Measurements from ENCODE around the gene KRTAP4-11.
"Not testable (repeated sequence)": the region's sequence is repeated elsewhere in the genome, so short reads cannot be mapped to it uniquely, and the experiment has no call there.

KRTAP4-11 gene

DNA sequence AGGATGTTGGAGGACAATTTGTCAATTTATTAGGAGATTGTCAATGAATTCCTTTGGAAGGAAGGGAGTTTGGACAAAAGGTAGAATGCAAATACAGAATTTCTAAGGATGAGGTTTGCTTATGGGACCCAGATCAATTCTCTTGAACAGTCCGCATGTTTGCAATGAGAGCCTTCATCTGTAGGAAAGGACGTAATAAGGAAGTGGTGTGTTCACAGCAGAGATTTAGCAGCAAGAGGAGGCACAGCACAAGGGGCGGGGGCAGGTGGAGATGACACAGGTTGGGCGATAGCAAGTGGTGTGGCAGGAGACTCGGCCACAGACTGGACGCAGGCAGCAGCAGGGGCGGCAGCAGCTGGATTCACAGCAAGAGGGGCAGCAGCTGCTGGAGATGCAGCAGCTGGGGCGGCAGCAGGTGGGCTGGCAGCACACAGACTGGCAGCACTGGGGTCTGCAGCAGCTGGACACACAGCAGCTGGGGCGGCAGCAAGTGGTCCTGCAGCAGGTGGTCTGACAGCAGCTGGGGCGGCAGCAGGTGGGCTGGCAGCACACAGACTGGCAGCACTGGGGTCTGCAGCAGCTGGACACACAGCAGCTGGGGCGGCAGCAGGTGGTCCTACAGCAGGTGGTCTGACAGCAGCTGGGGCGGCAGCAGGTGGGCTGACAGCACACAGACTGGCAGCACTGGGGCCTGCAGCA, 5.3 kb upstream of the KRTAP4-11 start:
- DNase-seq = not testable (repeated sequence)

DNA sequence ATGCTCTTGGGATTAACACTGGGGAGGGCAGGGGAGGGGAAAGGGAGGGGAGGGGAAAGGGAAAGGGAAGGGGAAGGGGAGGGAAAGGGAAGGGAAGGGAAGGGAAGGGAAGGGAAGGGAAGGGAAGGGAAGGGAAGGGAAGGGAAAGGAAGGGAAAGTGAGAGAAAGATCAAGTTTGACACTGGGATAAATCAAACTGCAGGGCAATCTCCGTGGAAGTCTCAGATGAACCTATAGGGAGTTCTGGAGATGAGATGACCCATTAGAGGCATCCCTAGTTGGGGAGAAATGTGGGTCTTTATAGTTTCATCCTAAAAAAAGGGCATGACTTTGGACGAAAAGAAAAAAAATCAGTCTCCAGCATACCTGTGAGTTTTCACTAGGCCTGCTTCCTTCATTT, 3.6 kb upstream of the KRTAP4-11 start:
- no peak for DNase-seq

DNA sequence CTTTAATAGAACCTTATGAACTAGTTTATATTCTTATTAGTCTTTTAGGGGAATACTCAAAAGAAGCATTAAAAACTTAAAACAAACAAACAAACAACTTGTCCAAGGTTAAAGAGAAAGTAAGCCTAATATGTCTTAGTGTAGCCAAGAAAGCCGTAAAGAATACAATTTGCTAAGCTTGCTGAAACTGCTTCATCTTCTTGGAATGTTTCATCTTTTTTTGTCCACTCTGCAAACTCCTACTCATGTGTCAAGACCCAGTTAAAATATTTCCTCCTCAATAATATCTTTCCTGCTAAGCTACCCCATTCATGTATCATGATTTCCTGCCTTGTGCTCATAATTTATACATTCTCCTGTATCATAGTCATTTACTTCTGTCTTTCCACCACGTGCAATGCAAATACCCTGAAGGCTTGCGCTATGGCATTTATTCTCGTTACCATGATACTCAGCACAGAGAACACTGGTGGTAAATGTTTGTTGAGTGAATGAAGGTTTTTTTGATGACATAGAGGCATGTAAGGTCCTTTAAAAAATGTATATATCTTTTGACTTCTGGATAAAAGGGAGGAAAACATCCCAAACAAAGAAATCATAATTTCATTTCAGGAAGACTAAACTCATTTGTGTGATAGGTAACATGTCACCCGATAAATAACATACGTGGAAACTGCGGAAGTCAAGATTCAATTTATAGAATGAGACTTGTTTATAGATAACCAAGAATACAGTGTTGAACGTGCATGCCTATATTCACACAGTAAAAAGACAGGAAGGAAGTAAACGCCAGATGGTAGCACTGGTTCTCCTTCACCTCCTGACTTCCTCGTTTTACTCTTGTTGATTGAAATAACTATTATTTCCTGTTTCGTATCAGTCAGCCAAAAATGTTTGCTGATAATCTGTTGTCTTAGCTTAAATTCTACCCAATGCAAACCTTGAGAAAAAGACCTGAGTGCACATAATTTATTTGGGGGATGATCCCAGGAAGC, 1.8 kb upstream of the KRTAP4-11 start:
- not testable (repeated sequence) for DNase-seq

DNA sequence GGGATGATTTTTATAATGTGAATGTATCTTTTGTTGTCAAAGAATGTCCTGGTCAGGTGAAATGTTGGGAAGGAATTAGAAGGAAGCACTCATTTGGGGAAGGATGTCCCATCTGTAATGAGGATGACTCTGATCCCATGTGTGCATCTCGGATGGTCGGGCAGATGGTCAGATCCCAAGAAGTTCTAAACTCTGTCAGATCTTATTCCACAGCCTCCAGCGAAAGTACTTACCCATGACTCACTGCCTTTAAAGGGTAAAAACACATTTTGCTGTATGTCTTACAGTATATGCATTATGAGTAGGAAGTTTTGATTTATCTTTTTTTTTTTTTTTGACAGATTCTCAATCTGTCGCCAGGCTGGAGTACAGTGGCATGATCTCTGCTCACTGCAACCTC, 548 bp upstream of the KRTAP4-11 start:
- DNase-seq = no peak

DNA sequence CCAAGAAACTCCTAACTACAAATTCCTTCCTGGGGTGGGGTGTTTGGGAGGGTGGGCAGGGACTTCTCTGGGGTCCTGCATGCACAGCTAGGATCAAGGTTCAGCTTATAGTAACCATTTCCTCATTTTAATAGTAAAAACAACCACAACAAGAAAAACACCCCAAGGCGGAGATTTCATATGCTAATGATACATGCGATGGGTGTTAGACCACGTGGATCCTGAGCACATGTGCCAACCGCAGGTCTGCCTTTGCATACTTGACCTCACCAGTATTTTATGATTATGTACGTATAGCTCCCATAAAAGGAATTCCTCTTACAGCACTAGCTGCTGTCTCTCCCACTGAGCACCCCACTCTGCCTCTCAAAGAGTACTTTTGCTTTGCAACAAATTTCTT, 1.9 kb downstream of the KRTAP4-11 start:
- no peak for DNase-seq

DNA sequence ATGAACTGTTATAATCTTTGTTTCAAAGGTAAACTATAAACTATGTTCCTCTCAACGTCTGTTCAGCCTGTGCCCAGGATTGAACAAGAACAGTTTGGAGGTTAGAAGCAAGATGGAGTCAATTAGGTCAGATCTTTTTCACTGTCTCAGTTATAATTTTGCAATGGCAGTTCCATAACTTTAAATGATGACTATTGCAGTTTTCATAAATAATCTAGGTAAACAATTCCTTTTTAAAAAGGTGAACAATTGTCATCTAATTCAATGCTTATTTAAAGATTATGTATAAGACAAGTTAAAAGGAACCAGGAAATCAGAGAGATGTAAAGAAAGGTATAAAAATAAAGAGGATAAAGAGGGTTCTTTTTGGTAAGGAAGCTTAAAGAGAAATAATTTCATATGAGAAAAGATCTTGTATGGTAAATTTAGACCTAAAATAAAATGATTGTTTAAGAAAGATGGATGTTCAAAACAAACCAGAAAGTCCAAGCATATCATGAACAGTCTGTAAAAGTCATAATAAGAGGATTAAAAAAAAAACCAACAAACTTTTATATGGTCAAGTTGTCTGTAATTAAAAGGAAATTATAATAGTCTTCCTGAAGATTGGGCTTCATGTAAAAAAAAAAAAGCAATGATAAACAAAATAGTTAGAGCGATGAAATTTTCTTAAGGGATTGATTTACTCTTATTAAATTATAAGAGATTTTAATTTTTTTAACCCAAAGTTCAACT, 6.9 kb downstream of the KRTAP4-11 start:
- no peak for DNase-seq

DNA sequence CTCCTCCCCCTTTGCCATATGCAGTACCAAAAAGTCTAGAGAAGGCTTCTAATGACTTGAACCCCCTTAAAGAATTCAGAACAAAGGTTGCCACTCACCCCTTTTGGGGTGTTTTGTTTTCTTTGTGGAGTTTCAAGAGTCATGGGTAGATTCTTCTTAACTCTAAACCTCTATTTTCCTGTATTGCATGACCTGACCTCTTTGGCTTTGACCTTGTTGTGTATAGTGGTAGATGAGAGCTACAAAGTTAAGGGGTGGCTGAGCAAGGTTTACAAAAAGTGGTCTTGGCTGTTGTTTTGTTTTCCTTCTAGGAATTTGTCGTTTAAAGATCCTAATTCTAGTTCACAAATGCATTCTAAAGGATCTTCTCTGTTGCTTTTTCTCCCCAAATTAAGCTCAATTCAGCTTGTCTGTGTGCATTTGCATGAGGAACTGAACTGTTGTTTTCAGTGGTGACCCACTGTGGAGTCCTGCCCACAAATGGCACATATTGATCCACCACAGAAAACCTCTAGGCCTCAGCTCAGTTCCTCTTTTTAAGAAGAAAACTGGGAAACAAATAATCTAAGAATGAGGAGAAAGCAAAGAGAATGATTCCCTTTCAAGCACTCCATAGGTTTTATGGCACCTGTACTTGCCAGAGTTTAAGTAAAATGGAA, 9.3 kb downstream of the KRTAP4-11 start:
- DNase-seq = not testable (repeated sequence)

DNA sequence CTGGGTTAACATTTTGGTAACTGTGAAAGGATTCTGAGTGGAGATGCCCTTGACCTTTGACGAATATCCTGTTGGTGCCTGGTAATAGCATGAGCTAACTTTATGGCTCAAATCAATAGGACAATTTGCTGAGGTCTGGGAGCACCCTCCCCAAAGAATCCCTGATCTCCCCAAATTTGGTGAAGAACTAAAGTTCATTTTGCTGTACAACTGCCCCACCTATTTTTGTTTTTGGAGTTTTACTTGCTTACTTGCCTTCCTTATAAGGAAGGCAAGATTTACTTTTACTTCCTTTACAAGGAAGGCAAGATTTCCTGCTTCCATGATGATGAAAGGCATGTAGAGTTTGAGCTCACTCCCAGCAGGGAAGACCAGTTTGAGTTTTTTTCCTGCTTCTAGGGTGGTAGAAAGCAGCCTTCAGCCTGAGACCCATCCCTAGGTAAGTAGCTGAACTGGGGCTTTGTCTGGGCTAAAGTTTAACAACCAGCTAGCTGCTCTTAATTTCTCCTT, 10.2 kb downstream of the KRTAP4-11 start:
- DNase-seq = no peak

DNA sequence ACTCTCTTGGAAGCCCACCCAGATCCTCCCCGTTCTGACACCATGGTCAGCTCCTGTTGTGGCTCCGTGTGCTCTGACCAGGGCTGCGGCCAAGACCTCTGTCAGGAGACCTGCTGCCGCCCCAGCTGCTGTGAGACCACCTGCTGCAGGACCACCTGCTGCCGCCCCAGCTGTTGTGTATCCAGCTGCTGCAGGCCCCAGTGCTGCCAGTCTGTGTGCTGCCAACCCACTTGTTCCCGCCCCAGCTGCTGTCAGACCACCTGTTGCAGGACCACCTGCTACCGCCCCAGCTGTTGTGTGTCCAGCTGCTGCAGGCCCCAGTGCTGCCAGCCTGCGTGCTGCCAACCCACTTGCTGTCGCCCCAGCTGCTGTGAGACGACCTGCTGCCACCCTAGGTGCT, 12.8 kb downstream of the KRTAP4-11 start, which contains the start of gene KRTAP4-9:
KRTAP4-9 (plus strand) TSS at position 43 of the 400 bp plus-strand sequence; CDS start at position 43, 0 bp downstream.
- DNase-seq = not testable (repeated sequence)

DNA sequence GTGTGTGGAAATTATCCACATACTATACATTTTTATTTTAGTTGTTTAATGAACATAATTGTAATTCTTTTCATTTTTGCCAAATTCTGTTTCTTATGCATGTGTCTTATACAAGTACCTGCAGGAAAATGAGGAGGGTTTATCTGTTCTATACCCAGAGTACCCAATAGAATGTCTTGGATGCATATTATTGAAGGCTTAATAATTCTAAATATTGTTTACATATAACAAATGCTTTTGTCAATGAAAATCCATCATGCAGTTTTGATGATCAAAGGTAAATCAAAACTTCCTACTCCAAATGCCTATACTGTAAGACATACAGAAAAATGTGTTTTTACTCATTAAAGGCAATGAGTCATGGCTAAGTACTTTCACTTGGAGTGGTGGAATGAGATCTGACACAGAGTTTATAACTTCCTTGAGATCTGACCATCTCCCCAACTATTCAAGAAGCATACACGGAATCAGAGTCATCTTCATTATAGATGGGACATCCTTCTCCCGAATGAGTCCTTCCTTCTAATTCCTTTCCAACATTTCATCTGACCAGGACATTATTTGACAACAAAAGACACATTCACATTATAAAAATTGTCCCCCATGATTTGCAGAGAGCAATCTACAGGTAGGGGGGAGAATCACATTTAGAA, 13.7 kb downstream of the KRTAP4-11 start:
- DNase-seq = not testable (repeated sequence)

DNA sequence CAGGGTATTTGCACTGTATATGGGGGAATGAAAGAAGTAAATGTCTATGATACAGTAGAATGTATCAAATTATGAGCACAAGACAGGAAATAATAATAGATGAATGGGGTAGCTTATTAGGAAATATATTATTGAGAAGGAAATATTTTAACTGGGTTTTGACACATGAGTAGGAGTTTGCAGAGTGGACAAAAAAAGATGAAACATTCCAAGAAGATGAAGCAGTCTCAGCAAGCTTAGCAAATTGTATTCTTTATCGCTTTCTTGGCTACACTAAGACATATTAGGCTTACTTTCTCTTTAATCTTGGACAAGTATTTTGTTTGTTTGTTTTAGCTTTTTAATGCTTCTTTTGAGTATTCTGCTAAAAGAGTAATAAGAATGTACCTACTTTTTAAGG, 14.3 kb downstream of the KRTAP4-11 start:
- DNase-seq = no peak

DNA sequence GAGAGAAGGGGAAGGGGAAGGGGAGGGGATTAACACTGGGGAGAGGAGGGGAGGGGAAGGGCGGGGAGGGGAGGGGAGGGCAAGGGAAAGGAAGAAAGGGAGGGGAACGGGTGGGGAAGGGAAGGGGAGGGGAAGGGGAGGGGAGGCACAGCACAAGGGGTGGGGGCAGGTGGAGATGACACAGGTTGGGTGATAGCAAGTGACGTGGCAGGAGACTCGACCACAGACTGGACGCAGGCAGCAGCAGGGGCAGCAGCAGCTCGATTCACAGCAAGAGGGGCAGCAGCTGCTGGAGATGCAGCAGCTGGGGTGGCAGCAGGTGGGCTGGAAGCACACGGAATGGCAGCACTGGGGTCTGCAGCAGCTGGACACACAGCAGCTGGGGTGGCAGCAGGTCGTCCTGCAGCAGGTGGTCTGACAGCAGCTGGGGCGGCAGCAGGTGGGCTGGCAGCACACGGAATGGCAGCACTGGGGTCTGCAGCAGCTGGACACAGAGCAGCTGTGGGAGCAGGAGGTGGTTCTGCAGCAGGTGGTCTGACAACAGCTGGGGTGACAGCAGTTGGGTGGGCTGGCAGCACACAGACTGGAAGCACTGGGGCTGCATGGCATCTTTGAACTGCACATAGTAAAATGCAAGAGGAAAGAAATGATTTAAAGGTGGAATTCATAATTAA, 16.4 kb downstream of the KRTAP4-11 start, which contains the start of gene KRTAP4-16:
KRTAP4-16 (minus strand) TSS at position 624 of the 674 bp plus-strand sequence; CDS start at position 624, 0 bp downstream.
- DNase-seq = no peak

DNA sequence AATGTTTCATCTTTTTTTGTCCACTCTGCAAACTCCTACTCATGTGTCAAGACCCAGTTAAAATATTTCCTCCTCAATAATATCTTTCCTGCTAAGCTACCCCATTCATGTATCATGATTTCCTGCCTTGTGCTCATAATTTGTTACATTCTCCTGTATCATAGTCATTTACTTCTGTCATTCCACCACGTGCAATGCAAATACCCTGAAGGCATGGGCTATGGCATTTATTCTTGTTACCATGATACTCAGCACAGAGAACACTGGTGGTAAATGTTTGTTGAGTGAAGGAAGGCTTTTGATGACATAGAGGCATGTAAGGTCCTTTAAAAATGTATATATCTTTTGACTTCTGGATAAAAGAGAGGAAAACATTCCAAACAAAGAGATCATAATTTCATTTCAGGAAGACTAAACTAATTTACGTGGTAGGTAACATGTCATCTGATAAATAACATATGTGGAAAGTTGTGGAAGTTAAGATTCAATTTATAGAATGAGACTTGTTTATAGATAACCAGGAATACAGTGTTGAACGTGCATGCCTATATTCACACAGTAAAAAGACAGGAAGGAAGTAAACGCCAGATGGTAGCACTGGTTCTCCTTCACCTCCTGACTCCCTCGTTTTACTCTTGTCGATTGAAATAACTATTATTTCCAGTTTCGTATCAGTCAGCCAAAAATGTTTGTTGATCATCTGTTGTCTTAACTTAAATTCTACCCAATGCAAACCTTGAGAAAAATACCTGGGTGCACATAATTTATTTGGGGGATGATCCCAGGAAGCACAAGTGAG, 18.3 kb downstream of the KRTAP4-11 start:
- not testable (repeated sequence) for DNase-seq

DNA sequence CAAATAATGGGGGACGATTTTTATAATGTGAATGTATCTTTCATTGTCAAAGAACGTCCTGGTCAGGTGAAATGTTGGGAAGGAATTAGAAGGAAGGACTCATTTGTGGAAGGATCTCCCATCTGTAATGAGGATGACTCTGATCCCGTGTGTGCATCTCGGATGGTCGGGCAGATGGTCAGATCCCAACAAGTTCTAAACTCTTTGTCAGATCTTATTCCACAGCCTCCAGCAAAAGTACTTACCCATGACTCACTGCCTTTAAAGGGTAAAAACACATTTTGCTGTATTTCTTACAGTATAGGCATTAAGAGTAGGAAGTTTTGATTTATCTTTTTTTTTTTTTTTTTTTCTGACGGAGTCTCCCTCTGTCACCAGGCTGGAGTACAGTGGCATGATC, 19.7 kb downstream of the KRTAP4-11 start:
- DNase-seq = no peak

DNA sequence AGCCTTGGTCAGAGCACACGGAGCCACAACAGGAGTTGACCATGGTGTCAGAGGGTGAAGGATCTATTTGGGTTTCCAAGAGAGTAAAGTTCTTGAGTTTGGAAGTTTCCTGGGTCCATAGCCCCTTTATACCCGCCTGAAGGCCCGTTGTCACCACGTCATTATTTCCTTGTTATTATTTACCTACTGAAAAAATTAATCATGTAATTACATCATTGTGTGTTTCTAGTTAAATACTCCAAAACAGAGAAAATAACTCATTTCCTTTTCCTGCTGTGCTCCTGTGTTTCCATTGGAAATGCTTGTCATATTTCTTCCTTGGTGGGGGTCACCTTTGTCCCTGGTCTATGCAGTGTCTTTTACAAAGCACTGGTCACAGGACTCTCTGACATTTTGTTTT, 20.1 kb downstream of the KRTAP4-11 start, which contains the start of gene KRTAP4-8:
KRTAP4-8 (minus strand) TSS at position 101 of the 400 bp plus-strand sequence; CDS start at position 43, 58 bp downstream.
- DNase-seq = no peak

DNA sequence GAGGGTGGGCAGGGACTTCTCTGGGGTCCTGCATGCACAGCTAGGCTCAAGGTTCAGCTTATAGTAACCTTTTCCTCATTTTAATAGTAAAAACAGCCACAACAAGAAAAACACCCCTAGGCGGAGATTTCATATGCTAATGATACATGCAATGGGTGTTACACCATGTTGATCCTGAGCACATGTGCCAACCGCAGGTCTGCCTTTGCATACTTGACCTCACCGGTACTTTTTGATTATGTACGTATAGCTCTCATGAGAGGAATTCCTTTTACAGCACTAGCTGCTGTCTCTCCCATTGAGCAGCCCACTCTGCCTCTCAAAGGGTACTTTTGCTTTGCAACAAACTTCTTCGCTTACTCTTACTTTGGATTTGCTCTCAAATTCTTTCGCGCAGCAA, 22.1 kb downstream of the KRTAP4-11 start:
- no peak for DNase-seq

DNA sequence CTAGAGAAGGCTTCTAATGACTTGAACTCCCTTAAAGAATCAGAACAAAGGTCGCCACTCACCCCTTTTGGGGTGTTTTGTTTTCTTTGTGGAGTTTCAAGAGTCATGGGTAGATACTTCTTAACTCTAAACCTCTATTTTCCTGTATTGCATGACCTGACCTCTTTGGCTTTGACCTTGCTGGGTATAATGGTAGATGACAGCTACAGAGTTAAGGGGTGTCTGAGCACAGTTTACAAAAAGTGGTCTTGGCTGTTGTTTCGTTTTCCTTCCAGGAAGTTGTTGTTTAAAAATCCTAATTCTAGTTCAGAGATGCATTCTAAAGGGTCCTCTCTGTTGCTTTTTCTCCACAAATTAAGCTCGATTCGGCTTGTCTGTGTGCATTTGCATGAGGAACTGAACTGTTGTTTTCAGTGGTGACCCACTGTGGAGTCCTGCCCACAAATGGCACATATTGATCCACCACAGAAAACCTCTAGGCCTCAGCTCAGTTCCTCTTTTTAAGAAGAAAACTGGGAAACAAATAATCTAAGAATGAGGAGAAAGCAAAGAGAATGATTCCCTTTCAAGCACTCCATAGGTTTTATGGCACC, 29.3 kb downstream of the KRTAP4-11 start:
- DNase-seq = not testable (repeated sequence)

DNA sequence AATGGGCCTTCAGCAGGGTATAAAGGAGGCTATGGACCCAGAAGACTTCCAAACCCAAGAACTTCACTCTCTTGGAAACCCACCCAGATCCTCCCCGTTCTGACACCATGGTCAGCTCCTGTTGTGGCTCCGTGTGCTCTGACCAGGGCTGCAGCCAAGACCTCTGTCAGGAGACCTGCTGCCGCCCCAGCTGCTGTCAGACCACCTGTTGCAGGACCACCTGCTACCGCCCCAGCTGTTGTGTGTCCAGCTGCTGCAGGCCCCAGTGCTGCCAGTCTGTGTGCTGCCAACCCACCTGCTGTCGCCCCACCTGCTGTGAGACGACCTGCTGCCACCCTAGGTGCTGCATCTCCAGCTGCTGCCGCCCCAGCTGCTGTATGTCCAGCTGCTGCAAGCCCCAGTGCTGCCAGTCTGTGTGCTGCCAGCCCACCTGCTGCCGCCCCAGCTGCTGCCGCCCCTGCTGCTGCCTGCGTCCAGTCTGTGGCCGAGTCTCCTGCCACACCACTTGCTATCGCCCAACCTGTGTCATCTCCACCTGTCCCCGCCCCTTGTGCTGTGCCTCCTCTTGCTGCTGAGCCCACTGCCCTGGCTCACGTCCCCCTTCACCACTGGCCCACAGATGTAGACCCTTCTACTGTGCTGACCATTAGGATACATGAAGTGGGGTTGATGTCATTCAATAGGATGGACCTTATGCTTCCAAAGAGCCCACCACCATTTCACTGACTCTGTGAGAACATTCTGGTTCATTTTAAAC, 33.9 kb downstream of the KRTAP4-11 start, which contains the start of gene KRTAP4-7:
KRTAP4-7 (plus strand) TSS at position 51 of the 757 bp plus-strand sequence; CDS start at position 108, 57 bp downstream.
- not testable (repeated sequence) for DNase-seq

Measured in NCI-H748 treated with DMSO at 0.1 percent for 48 hours (cell line).